Osteoblast (primary cell): ENCODE results near the gene KLF15. TPM values are rescaled to one million over a fixed set of nuclear protein-coding genes. Genes with fewer than 3 reads are reported as not detected.
A peak's percentile ranks its signal among the peaks of the same experiment; 100 is the strongest.

ENCODE experiments used
- DNase-seq: peaks from one replicate; pipeline ENCODE4 v3.0.0; 2011; ENCODE audit warnings: low spot score, mixed read lengths; ENCODE audit not compliant: insufficient read length; ENCODE audit errors: missing footprints
- H2AFZ ChIP-seq: 2 replicates; pipeline ENCODE4 v1.6.0; 2011; ENCODE audit warnings: mild to moderate bottlenecking, low read length
- H3K27ac ChIP-seq: 2 replicates; pipeline ENCODE4 v1.5.1; 2011; ENCODE audit warnings: mild to moderate bottlenecking, low read depth, low read length, moderate library complexity
- H3K27me3 ChIP-seq: 2 replicates; pipeline ENCODE4 v1.6.0; 2012; ENCODE audit warnings: mild to moderate bottlenecking, control low read depth, inconsistent platforms, low read length, moderate library complexity; ENCODE audit not compliant: insufficient read depth
- H3K36me3 ChIP-seq: 2 replicates; pipeline ENCODE4 v1.5.1; 2011; ENCODE audit warnings: mild to moderate bottlenecking, low read length, control low read depth, moderate library complexity; ENCODE audit not compliant: insufficient read depth
- H3K4me1 ChIP-seq: 2 replicates; pipeline ENCODE4 v1.5.1; 2011; ENCODE audit warnings: mild to moderate bottlenecking, low read length, control low read depth, moderate library complexity; ENCODE audit not compliant: insufficient read depth
- H3K4me2 ChIP-seq: 2 replicates; pipeline ENCODE4 v1.6.0; 2011; ENCODE audit warnings: mild to moderate bottlenecking, low read length; ENCODE audit not compliant: insufficient read depth
- H3K4me3 ChIP-seq: fragments of 200-600 bp; sonication (generic); 3 replicates; pipeline ENCODE4 v1.5.1; 2012; ENCODE audit warnings: mild to moderate bottlenecking, low read length, inconsistent platforms; ENCODE audit not compliant: insufficient read depth
- H3K79me2 ChIP-seq: 2 replicates; pipeline ENCODE4 v1.6.0; 2012; ENCODE audit warnings: mild to moderate bottlenecking, low read length, control low read depth, inconsistent platforms; ENCODE audit not compliant: insufficient read depth
- H3K9me3 ChIP-seq: 2 replicates; pipeline ENCODE4 v1.5.1; 2011; ENCODE audit warnings: low read depth, low read length, control low read depth
- H4K20me1 ChIP-seq: 2 replicates; pipeline ENCODE4 v1.6.0; 2012; ENCODE audit warnings: mild to moderate bottlenecking, low read length, control low read depth; ENCODE audit not compliant: insufficient read depth
- total RNA-seq: library from RNA; depleted of rRNA; stranded (reverse); fragments of >200 nt; gene quantifications from 2 replicates; pipeline ENCODE4 v1.2.3, GENCODE V29; 2012
- TF ChIP-seq, protein P1 (sequence below): IDR thresholded peaks from 2 replicates; pipeline ENCODE4 v1.5.1; 2011; ENCODE audit warnings: mild to moderate bottlenecking, low read depth, low read length, moderate library complexity; ENCODE audit errors: extremely low read depth

KLF15 gene
- total RNA-seq, 1 donor, result 4.3 TPM

DNA sequence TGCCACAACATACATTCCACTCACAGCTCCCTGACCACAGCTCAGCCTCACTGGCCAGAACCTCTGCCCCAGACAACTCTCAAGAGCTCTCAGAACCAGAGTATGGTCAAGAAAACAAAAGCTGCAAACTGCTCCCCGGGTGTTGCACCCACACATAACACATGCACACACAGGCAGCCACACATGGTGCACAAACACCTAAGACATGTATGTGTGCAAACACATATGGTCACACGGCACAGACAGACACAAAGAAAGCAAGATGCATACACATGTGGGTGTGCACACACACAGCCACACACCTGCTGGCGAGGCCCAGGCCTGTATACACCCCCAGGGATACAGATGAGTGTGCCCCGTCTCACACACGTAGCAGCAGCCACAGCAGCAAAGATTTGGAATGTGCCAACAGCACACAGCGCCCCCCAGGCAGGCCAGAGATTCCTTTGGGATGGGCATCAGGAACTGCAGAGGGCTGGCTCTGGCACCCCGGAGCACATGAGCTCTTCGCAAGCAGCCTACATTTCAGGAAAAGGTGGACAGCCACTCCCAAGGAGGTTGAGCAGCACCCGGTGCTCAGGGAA, 6.6 kb downstream of the KLF15 start:
- H3K27me3 ChIP-seq, result no peaks in the 10 kb centered on the region
- TF ChIP-seq, protein P1, sequence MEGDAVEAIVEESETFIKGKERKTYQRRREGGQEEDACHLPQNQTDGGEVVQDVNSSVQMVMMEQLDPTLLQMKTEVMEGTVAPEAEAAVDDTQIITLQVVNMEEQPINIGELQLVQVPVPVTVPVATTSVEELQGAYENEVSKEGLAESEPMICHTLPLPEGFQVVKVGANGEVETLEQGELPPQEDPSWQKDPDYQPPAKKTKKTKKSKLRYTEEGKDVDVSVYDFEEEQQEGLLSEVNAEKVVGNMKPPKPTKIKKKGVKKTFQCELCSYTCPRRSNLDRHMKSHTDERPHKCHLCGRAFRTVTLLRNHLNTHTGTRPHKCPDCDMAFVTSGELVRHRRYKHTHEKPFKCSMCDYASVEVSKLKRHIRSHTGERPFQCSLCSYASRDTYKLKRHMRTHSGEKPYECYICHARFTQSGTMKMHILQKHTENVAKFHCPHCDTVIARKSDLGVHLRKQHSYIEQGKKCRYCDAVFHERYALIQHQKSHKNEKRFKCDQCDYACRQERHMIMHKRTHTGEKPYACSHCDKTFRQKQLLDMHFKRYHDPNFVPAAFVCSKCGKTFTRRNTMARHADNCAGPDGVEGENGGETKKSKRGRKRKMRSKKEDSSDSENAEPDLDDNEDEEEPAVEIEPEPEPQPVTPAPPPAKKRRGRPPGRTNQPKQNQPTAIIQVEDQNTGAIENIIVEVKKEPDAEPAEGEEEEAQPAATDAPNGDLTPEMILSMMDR, result no peak

DNA sequence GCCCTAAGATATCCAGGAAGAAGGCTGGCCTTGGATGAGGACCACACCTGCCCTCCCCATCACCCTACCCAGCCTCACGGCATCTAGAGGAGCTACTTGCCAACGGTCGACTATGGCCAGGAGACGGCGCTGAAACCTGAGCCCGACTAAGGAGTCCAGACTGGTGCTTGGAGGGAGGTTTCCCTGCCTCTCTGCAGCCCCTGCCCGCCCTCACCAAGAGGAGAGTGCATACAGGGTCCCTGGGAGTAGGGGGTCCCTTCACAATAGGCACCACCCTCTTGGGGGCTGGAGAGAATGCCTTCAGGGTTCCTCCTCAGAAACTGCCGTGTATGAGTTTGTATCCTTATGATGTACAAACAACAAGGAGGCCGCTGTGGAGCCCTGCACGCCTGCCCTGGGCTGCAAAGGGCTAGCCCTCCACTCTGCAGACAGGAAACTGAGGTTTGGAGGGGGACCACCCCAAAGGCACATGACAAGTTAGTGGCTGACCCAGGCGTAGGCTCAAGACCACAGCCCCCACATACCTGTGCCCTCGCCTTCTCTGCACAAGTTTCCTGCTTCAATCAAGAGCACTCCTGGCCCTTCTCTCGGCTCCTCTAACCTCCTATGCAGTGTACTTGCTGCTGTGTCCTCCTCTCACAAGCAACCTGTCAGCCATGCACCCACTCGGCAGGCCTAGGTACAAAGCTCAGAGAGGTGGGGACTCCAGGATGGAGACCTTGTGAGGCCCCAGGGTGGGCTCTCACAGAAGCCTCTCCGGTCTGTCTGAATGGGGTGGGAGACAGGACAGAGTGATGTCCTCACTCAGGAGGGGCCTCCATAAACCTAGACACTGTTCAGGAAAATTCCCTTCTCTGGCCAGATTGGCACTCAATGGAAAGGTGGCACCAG, 7.4 kb downstream of the KLF15 start:
- no peaks in the 10 kb centered on the region for H3K79me2 ChIP-seq
- no peaks in the 10 kb centered on the region for H3K36me3 ChIP-seq
- H3K4me3 ChIP-seq, result no peak overlapping the region
- H3K9me3 ChIP-seq, result no peaks in the 10 kb centered on the region
- H3K4me2 ChIP-seq, result no peak overlapping the region
- H3K27ac ChIP-seq, result no peak overlapping the region
- DNase-seq, result peak; percentile 76
- no peaks in the 10 kb centered on the region for H4K20me1 ChIP-seq
- no peaks in the 10 kb centered on the region for H3K4me1 ChIP-seq
- H2AFZ ChIP-seq, result no peak overlapping the region
- TF ChIP-seq, protein P1, result no peak
- H3K27me3 ChIP-seq, result no peaks in the 10 kb centered on the region

More for the DNA sequence above, 6.6 kb downstream of the KLF15 start:
- Histone ChIP-seq H3K4me3 (no peak overlapping the region), H3K36me3 (no peaks in the 10 kb centered on the region), H3K9me3 (no peaks in the 10 kb centered on the region), H3K4me2 (no peak overlapping the region), H4K20me1 (no peaks in the 10 kb centered on the region), H3K79me2 (no peaks in the 10 kb centered on the region), H2AFZ (no peak overlapping the region), H3K27ac (no peak overlapping the region), H3K4me1 (peaks cover 2% of the 10 kb centered on the region)
- DNase-seq, result peak; percentile 55

DNA sequence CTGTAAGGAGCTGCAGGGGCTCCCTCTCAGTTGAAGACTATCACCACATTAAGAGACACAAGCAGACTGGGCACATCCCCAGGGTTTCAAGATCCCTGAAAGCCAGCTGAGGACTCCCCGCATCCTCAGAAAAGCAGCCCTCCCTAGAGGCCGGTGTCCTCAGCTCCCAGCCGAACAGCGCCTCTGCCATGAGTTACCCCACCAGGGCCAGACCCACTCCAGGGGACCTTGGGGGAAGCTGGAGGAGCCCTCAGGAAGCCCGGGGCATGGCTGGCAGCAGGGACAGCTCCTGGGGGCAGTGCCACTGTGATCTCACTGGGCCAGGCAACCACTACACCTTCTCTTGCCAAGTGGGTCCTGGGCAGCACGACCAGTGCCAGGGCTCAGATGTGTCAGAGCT, 8.1 kb downstream of the KLF15 start:
- H3K79me2 ChIP-seq, result no peaks in the 10 kb centered on the region
- H3K4me2 ChIP-seq, result no peak overlapping the region
- no peak overlapping the region for H2AFZ ChIP-seq
- no peak overlapping the region for H3K4me3 ChIP-seq
- H3K4me1 ChIP-seq, result no peaks in the 10 kb centered on the region
- TF ChIP-seq, protein P1, result no peak
- no peaks in the 10 kb centered on the region for H4K20me1 ChIP-seq
- H3K36me3 ChIP-seq, result no peaks in the 10 kb centered on the region
- H3K9me3 ChIP-seq, result no peaks in the 10 kb centered on the region
- DNase-seq, result peak; percentile 62
- H3K27ac ChIP-seq, result no peak overlapping the region
- H3K27me3 ChIP-seq, result no peaks in the 10 kb centered on the region

DNA sequence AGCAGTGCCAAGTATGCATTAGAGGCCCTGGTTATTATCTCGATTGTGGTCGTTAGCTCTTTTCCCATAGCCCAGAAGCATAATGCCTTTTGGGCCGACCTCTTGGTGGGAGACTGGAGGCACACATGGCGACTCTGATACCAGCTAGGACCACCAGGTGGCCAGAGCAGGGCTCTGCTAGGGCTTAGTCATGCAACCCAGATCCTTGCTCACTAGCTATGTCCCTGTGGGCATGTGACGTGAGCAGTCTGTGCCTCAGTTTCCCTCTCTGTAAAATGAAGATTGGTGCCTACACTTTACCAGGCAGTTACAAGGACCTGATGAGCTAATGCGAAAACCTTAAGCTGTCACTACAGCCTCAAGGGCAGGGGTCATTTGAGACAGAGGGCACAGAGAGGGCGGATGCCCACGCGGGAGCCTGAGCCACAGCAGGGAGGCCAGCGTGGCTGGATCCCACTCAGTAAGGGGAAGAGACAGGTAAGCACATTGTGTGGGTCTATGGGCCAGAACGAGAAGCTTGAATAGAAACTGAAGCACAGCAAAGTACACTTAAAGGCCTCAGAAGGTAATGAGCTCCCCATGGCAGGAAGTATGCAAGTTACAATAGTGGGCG, 8.8 kb downstream of the KLF15 start:
- H2AFZ ChIP-seq, result no peak overlapping the region

More for the DNA sequence above, 8.8 kb downstream of the KLF15 start:
- TF ChIP-seq, protein P1, result peak; percentile 17
- Histone ChIP-seq H3K4me1 (no peaks in the 10 kb centered on the region), H3K36me3 (no peaks in the 10 kb centered on the region), H3K9me3 (no peaks in the 10 kb centered on the region), H3K79me2 (no peaks in the 10 kb centered on the region), H3K27me3 (no peaks in the 10 kb centered on the region), H4K20me1 (no peaks in the 10 kb centered on the region), H3K27ac (no peak overlapping the region), H3K4me2 (no peak overlapping the region), H3K4me3 (no peak overlapping the region)
- peak; percentile 82 for DNase-seq
